GM12864 (cell line): ENCODE data around the gene IL1RL1.

Experiments used
- DNase-seq: peaks from one replicate; pipeline ENCODE4 v3.0.0-alpha.2; 2011; ENCODE audit warnings: low read depth
- H3K4me3 ChIP-seq: 2 replicates; pipeline ENCODE4 v1.5.1; 2011; ENCODE audit warnings: mild to moderate bottlenecking, low read depth, low read length, control low read depth
- TF ChIP-seq, protein P1 (sequence below): IDR thresholded peaks from 2 replicates; pipeline ENCODE4 v1.5.1; 2011; ENCODE audit warnings: low read depth, mild to moderate bottlenecking, moderate library complexity, low read length, control low read depth, inconsistent platforms; ENCODE audit errors: missing control alignments

IL1RL1 gene

DNA sequence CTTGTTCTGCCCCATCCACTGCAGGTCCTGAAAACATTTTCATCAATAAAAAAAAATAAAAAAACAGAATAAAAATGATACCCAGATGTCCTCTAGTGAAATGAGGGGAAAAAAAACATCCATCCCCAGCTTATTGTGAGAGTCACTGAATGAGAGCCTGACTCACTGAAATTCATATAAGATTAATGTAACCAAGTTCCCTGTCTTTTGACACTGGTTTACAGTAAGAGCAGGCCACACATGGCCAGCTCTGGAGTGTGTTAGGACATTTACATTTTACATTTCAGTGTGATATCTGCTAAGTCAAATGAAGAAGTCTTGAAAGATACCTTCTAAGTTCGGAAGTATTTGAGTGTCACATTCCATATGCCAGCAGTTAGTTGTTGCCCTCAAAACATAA is 23.1 kb downstream of the IL1RL1 start:
- TF ChIP-seq, protein P1, sequence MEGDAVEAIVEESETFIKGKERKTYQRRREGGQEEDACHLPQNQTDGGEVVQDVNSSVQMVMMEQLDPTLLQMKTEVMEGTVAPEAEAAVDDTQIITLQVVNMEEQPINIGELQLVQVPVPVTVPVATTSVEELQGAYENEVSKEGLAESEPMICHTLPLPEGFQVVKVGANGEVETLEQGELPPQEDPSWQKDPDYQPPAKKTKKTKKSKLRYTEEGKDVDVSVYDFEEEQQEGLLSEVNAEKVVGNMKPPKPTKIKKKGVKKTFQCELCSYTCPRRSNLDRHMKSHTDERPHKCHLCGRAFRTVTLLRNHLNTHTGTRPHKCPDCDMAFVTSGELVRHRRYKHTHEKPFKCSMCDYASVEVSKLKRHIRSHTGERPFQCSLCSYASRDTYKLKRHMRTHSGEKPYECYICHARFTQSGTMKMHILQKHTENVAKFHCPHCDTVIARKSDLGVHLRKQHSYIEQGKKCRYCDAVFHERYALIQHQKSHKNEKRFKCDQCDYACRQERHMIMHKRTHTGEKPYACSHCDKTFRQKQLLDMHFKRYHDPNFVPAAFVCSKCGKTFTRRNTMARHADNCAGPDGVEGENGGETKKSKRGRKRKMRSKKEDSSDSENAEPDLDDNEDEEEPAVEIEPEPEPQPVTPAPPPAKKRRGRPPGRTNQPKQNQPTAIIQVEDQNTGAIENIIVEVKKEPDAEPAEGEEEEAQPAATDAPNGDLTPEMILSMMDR: no peak
- H3K4me3 ChIP-seq: no peak overlapping the region
- no peak for DNase-seq

DNA sequence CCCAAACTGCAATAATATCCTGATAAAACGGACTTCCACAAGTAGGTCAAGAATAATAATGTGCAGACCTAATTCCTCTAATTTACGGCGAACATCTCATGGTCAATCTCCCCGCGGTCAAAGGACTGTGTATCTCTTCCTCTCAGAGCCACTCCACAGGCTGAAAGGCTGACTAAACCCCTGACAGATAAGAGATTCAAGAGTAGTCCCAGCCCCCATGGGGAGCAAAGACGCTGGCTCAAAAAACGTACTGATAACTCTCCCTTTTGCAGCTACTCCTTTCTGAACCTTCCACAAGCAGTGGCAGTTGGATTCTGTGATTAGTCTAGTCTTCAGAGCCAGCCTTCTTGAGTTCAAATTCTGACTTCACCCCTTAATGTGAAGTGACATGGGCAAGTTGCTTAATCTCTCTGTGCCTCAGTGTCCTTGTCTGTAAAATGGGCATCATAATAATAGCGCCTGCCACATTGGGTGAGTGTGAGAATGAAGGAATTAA is 24.6 kb downstream of the IL1RL1 start:
- DNase-seq: no peak
- TF ChIP-seq, protein P1: no peak

DNA sequence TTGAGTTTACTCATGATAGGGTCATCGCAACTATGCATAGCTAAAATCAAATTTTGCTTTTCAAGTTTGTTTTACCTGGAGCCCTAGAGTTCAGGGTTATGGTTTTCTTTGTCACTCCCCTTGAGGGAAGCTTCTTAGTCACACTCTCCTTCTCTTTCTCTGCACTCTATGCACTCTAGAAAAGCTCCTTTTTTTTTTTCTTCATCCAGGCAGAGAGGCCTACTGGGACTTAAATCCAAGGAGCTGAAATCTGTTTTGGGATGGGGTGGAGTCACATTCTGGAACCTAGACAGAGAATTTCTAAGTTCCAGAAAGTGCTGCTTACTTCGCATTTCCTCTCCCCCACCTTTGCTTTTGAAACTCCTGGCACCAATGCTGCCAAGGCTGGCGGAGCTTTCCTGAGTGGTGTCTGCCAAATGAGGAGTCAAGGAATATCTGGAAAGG is 25.2 kb downstream of the IL1RL1 start:
- no peak overlapping the region for H3K4me3 ChIP-seq
- DNase-seq: no peak
- TF ChIP-seq, protein P1: no peak

More for the DNA sequence above, 24.6 kb downstream of the IL1RL1 start:
- H3K4me3 ChIP-seq: no peak overlapping the region

DNA sequence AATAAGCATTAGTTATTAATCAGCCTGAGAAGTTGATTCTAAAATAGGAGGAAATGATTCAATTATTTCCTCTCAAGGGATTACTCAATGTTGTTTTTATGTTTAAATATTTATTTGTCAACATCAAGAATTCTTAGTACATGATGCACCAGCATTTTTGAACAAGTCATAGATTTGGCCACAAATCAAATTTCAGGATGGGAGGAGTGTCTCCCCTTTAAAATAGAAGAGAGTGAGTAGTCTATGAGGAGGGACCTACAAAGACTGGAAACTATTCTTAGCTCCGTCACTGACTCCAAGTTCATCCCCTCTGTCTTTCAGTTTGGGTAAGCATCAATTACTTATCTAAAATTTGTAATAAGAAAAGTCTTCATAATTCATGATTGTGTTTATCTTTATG is 25.6 kb downstream of the IL1RL1 start:
- TF ChIP-seq, protein P1: no peak
- H3K4me3 ChIP-seq: no peak overlapping the region
- no peak for DNase-seq

DNA sequence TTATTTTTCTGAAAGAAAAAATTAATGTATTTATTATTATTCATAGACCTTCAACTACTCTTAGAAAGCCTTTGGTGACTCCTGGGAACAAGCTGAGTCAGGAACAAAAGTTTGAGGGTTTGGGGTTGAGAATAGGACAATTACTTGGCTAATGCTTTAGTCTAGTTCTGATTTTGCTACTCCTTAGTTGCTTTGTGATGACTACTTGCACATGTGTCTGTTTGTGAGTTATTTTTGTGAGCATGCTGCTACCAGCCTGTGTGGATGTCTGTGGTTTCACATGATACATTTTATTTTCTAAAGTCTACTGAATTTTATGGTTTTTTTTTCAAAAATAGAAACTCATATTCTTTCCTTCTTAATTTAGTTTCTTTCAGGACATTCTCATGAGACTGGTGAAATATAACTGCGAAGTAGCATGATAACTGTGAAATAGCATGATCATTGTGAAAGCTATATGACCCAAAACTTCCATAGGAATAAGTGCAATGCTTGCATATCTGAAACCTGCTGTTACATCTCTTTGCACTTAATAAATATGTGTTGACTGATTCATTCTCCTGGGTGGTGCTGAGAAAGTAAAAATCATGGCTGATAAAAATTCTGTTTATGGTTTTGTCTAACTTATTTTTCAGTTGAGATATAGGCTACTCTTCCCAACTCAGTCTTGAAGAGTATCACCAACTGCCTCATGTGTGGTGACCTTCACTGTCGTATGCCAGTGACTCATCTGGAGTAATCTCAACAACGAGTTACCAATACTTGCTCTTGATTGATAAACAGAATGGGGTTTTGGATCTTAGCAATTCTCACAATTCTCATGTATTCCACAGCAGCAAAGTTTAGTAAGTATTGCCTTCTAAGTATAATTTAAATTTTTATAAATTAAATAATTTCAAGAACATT is 26.4 kb downstream of the IL1RL1 start:
- no peak for DNase-seq
- TF ChIP-seq, protein P1: no peak
- H3K4me3 ChIP-seq: no peak overlapping the region

DNA sequence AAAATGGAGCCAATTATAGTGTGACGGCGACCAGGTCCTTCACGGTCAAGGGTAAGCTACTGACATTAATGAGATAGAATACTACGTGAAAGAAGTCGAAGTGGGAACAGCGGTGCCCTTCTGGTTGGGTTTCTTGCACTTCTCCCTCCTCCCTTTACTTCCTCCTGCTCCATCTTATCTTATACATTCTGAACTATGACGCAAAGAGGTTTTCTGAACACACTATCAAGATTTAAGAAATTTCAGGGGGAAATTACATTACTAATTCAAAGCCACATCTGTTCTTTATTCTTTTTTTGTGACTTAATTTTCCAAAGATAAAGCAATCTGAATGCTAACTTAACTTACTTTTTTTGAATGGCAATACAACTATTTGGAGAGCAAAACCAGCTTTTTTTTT is 29.4 kb downstream of the IL1RL1 start:
- no peak overlapping the region for H3K4me3 ChIP-seq
- DNase-seq: no peak
- TF ChIP-seq, protein P1: no peak
